Body of pancreas (tissue), 4 donors: ENCODE data around the gene GABRG3.

Source experiments
- POLR2A ChIP-seq, 3 donors: fragments of 450-650 bp; IDR thresholded peaks; one replicate each; pipeline ENCODE4 v1.6.1; 2016; ENCODE audit warnings: antibody characterized with exemption in 3 of 3, mild to moderate bottlenecking in 2 of 3
- TF ChIP-seq, protein P1 (sequence below), 7 experiments: fragments of 450-650 bp in 4 of 7; fragments of 200-600 bp in 3 of 7; sonication (generic) in 3 of 7; IDR thresholded peaks; one replicate each; pipeline ENCODE4 v1.5.1; 2016 to 2019; ENCODE audit warnings: antibody characterized with exemption in 7 of 7

DNA sequence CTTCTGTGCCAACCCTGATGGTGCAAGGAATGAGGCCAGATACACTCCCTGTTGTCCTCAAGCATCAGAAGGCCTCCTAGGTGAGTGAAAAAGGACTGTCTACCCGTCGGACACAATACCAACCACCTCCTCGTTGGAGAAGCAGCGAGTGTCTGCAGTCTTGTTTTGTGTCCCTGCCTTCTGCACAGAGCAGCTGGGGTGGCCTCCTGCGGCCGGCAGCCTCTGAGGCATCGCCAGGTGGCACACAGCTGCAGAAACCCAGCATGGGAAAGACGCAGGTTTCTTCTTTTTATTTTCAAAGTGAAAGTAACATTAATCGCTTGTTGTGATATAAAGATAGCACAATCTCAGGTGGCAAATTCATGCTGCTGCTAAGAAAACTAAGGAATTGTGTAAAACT, 618.3 kb downstream of the GABRG3 start:
- TF ChIP-seq, protein P1, sequence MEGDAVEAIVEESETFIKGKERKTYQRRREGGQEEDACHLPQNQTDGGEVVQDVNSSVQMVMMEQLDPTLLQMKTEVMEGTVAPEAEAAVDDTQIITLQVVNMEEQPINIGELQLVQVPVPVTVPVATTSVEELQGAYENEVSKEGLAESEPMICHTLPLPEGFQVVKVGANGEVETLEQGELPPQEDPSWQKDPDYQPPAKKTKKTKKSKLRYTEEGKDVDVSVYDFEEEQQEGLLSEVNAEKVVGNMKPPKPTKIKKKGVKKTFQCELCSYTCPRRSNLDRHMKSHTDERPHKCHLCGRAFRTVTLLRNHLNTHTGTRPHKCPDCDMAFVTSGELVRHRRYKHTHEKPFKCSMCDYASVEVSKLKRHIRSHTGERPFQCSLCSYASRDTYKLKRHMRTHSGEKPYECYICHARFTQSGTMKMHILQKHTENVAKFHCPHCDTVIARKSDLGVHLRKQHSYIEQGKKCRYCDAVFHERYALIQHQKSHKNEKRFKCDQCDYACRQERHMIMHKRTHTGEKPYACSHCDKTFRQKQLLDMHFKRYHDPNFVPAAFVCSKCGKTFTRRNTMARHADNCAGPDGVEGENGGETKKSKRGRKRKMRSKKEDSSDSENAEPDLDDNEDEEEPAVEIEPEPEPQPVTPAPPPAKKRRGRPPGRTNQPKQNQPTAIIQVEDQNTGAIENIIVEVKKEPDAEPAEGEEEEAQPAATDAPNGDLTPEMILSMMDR (IDR thresholded peaks at IDR 0.05) = no peak
- TF ChIP-seq POLR2A (IDR thresholded peaks at IDR 0.05) = no peak
